H1 (cell line): ENCODE measurements around the gene WNT3A. TPM values are rescaled to one million over a fixed set of nuclear protein-coding genes. Genes with fewer than 3 reads are reported as not detected.

ENCODE experiments used
- CTCF ChIA-PET: fragments of 300-600 bp; sonication (Branson Sonifier 250); formaldehyde crosslinking; loops from one replicate; lab custom pipeline; 2021; ENCODE audit not compliant: partially characterized antibody; lab: Charles Lee
- POLR2A ChIA-PET: fragments of 300-600 bp; sonication (Branson Sonifier 250); formaldehyde crosslinking; loops from one replicate; lab custom pipeline; 2021; ENCODE audit warnings: inconsistent platforms; ENCODE audit not compliant: partially characterized antibody; lab: Charles Lee
- DNase-seq, 2 experiments: peaks; one replicate each; pipeline versions ENCODE4 v3.0.0 to v3.0.0-alpha.2; 2010 to 2022; ENCODE audit warnings: low spot score in 2 of 2, low read depth in 1 of 2, mixed read lengths in 1 of 2
- FAIRE-seq: peaks from 2 replicates; lab custom pipeline; 2011; peaks lifted over from hg19 to GRCh38; lab: Jason Lieb, UNC
- H2AFZ ChIP-seq: 2 replicates; pipeline ENCODE4 v1.8.1; 2012; ENCODE audit warnings: low read length, inconsistent platforms
- H2AK5ac ChIP-seq: 2 replicates; pipeline ENCODE4 v1.6.1; 2013; ENCODE audit warnings: low read depth, low read length
- H2BK120ac ChIP-seq: replicated peaks from 2 replicates; pipeline ENCODE3; 2013; ENCODE audit warnings: low read depth, low read length, inconsistent platforms
- H2BK12ac ChIP-seq: 2 replicates; pipeline ENCODE4 v1.6.1; 2013; ENCODE audit warnings: low read depth, low read length
- H2BK15ac ChIP-seq: 2 replicates; pipeline ENCODE4 v1.6.1; 2013; ENCODE audit warnings: low read length
- H2BK20ac ChIP-seq: 2 replicates; pipeline ENCODE4 v1.6.1; 2013; ENCODE audit warnings: low read length
- H2BK5ac ChIP-seq: 2 replicates; pipeline ENCODE4 v1.6.1; 2013; ENCODE audit warnings: low read depth, low read length
- H3K14ac ChIP-seq: 2 replicates; pipeline ENCODE4 v1.6.1; 2013; ENCODE audit warnings: inconsistent platforms; ENCODE audit not compliant: insufficient read length
- H3K18ac ChIP-seq: 2 replicates; pipeline ENCODE4 v1.6.1; 2013; ENCODE audit warnings: low read length; ENCODE audit errors: extremely low read depth
- H3K23ac ChIP-seq: 2 replicates; pipeline ENCODE4 v1.6.1; 2013; ENCODE audit warnings: inconsistent platforms; ENCODE audit not compliant: insufficient read length
- H3K23me2 ChIP-seq: 2 replicates; pipeline ENCODE4 v1.6.1; 2013; ENCODE audit warnings: low read depth, low read length
- H3K27ac ChIP-seq: 2 replicates; pipeline ENCODE4 v1.6.1; 2011; ENCODE audit warnings: low read depth, low read length, inconsistent platforms
- H3K27me3 ChIP-seq, 4 experiments: replicated peaks in 1 of 4; 1 replicate in 1 of 4; 2 replicates in 3 of 4; pipeline versions ENCODE4 v1.6.1 to v1.8.1; 2011 to 2013; ENCODE audit warnings: low read length in 3 of 4, mild to moderate bottlenecking in 3 of 4, inconsistent platforms in 2 of 4, mixed read lengths in 2 of 4, moderate library complexity in 1 of 4; ENCODE audit not compliant: control insufficient read depth in 3 of 4, insufficient read depth in 3 of 4; ENCODE audit errors: extremely low read depth in 1 of 4
- H3K36me3 ChIP-seq, 4 experiments: 2 replicates each; pipeline versions ENCODE4 v1.6.1 to v1.8.1; 2011 to 2013; ENCODE audit warnings: mild to moderate bottlenecking in 4 of 4, low read length in 3 of 4, moderate library complexity in 2 of 4, control low read depth in 1 of 4, inconsistent platforms in 1 of 4; ENCODE audit not compliant: insufficient read depth in 4 of 4, control insufficient read depth in 2 of 4
- H3K4ac ChIP-seq: replicated peaks from 2 replicates; pipeline ENCODE3; 2013; ENCODE audit warnings: low read length, low read depth, mixed read lengths, inconsistent platforms; ENCODE audit not compliant: insufficient read length
- H3K4me1 ChIP-seq, 4 experiments: replicated peaks in 1 of 4; 1 replicate in 1 of 4; 2 replicates in 3 of 4; pipeline versions ENCODE4 v1.6.1 to v1.8.1; 2011 to 2013; ENCODE audit warnings: low read length in 3 of 4, inconsistent platforms in 2 of 4, mixed read lengths in 1 of 4; ENCODE audit not compliant: insufficient read depth in 4 of 4, control insufficient read depth in 3 of 4
- H3K4me2 ChIP-seq, 2 experiments: 2 replicates each; pipeline versions ENCODE4 v1.6.1 to v1.8.1; 2011 to 2013; ENCODE audit warnings: low read depth in 2 of 2, low read length in 2 of 2, control low read depth in 1 of 2, inconsistent platforms in 1 of 2, mild to moderate bottlenecking in 1 of 2; ENCODE audit not compliant: insufficient read depth in 1 of 2
- H3K4me3 ChIP-seq, 4 experiments: fragments of 200-600, 300-600 bp in 1 of 4; sonication (generic), shearing (Covaris generic), sonication (Bioruptor Twin) in 1 of 4; 2 replicates each; pipeline versions ENCODE4 v1.5.1 to v1.8.1; 2011 to 2016; ENCODE audit warnings: low read length in 4 of 4, low read depth in 3 of 4, control low read depth in 2 of 4, inconsistent platforms in 2 of 4, mild to moderate bottlenecking in 2 of 4, mixed read lengths in 1 of 4, moderate library complexity in 1 of 4; ENCODE audit not compliant: insufficient read depth in 2 of 4; ENCODE audit errors: extremely low read depth in 1 of 4
- H3K56ac ChIP-seq: replicated peaks from 2 replicates; pipeline ENCODE3; 2013; ENCODE audit warnings: low read depth, mild to moderate bottlenecking, mixed read lengths, low read length, inconsistent platforms; ENCODE audit not compliant: insufficient read length
- H3K79me1 ChIP-seq: 2 replicates; pipeline ENCODE4 v1.6.1; 2013; ENCODE audit warnings: low read depth, low read length, control low read depth
- H3K79me2 ChIP-seq, 2 experiments: 2 replicates each; pipeline versions ENCODE4 v1.6.1 to v1.8.1; 2012 to 2013; ENCODE audit warnings: low read length in 2 of 2, mild to moderate bottlenecking in 2 of 2, inconsistent platforms in 1 of 2; ENCODE audit not compliant: insufficient read depth in 2 of 2, control insufficient read depth in 1 of 2
- H3K9ac ChIP-seq, 4 experiments: replicated peaks in 1 of 4; 1 replicate in 1 of 4; 2 replicates in 3 of 4; pipeline versions ENCODE4 v1.6.1 to v1.8.1; 2011 to 2013; ENCODE audit warnings: low read depth in 3 of 4, low read length in 3 of 4, control low read depth in 2 of 4, mild to moderate bottlenecking in 2 of 4, moderate library complexity in 2 of 4, inconsistent platforms in 1 of 4; ENCODE audit errors: extremely low read depth in 1 of 4
- H3K9me3 ChIP-seq, 2 experiments: 2 replicates each; pipeline versions ENCODE4 v1.6.1 to v1.8.1; 2012 to 2013; ENCODE audit warnings: mild to moderate bottlenecking in 2 of 2, moderate library complexity in 2 of 2, control low read depth in 1 of 2, inconsistent platforms in 1 of 2, low read depth in 1 of 2, low read length in 1 of 2, mixed read lengths in 1 of 2; ENCODE audit not compliant: insufficient read depth in 2 of 2
- H4K20me1 ChIP-seq, 2 experiments: replicated peaks in 1 of 2; 2 replicates each; pipeline versions ENCODE3 to v1.8.1; 2011 to 2013; ENCODE audit warnings: inconsistent platforms in 2 of 2, low read length in 2 of 2, mild to moderate bottlenecking in 1 of 2; ENCODE audit not compliant: insufficient read depth in 2 of 2, control insufficient read depth in 1 of 2
- H4K5ac ChIP-seq: 2 replicates; pipeline ENCODE4 v1.6.1; 2013; ENCODE audit warnings: low read length, low read depth, mixed read lengths, inconsistent platforms; ENCODE audit not compliant: insufficient read length
- H4K8ac ChIP-seq: 2 replicates; pipeline ENCODE4 v1.8.0; 2013; ENCODE audit warnings: mild to moderate bottlenecking, moderate library complexity, low read length, inconsistent platforms; ENCODE audit not compliant: insufficient read depth; ENCODE audit errors: extremely low read depth
- H4K91ac ChIP-seq: replicated peaks from 2 replicates; pipeline ENCODE3; 2013; ENCODE audit warnings: low read length, mixed read lengths, inconsistent platforms; ENCODE audit not compliant: insufficient read length
- ATF3 ChIP-seq: IDR thresholded peaks from 2 replicates; pipeline ENCODE4 v1.6.1; 2011; ENCODE audit warnings: low read depth, mild to moderate bottlenecking, low read length; ENCODE audit not compliant: insufficient read depth
- CTBP2 ChIP-seq: IDR thresholded peaks from 2 replicates; pipeline ENCODE4 v1.7.0; 2011; ENCODE audit warnings: borderline replicate concordance, mild to moderate bottlenecking, moderate library complexity, mixed read lengths, low read length; ENCODE audit not compliant: insufficient read depth, insufficient read length
- EP300 ChIP-seq, 2 experiments: IDR thresholded peaks; 1 replicate in 1 of 2; 2 replicates in 1 of 2; pipeline ENCODE4 v1.6.1; 2011 to 2012; ENCODE audit warnings: low read depth in 2 of 2, low read length in 2 of 2, mild to moderate bottlenecking in 2 of 2, borderline replicate concordance in 1 of 2, inconsistent platforms in 1 of 2, moderate library complexity in 1 of 2
- EZH2 ChIP-seq: fragments of 200-600 bp; sonication (generic); IDR thresholded peaks from 2 replicates; pipeline ENCODE4 v1.7.1; 2012; ENCODE audit warnings: low read depth, mild to moderate bottlenecking, moderate library complexity, low read length, inconsistent platforms; ENCODE audit not compliant: severe bottlenecking
- POLR2A ChIP-seq, 2 experiments: IDR thresholded peaks; 1 replicate in 1 of 2; 2 replicates in 1 of 2; pipeline ENCODE4 v1.6.1; 2011; ENCODE audit warnings: low read depth in 2 of 2, low read length in 2 of 2, mild to moderate bottlenecking in 2 of 2; ENCODE audit errors: control extremely low read depth in 1 of 2
- POLR2AphosphoS5 ChIP-seq: IDR thresholded peaks from 2 replicates; pipeline ENCODE4 v1.6.1; 2011; ENCODE audit warnings: low read depth, low read length
- SAP30 ChIP-seq: fragments of 300-600 bp; sonication (generic); IDR thresholded peaks from 2 replicates; pipeline ENCODE4 v1.7.1; 2012; ENCODE audit warnings: low read length, moderate library complexity, mild to moderate bottlenecking, inconsistent platforms; ENCODE audit not compliant: insufficient read depth, insufficient replicate concordance
- SP4 ChIP-seq: IDR thresholded peaks from 2 replicates; pipeline ENCODE4 v1.6.1; 2012; ENCODE audit warnings: low read length, inconsistent platforms
- WGBS, 2 experiments: shearing (Covaris generic) in 1 of 2; methylation state at CpG; one replicate each; pipeline versions ENCODE4 v1.1.6 to v1.1.7; 2013 to 2015; ENCODE audit warnings: low lambda C conversion rate in 2 of 2, mixed read lengths in 2 of 2, inconsistent platforms in 1 of 2, low coverage in 1 of 2, missing lambda C conversion rate in 1 of 2; ENCODE audit not compliant: insufficient replicate concordance in 2 of 2, insufficient coverage in 1 of 2, insufficient read length in 1 of 2; ENCODE audit errors: extremely low coverage in 1 of 2, missing lambda C conversion rate in 1 of 2; 5-methylcytosine and 5-hydroxymethylcytosine counted together
- polyA plus RNA-seq, 7 experiments: library from polyadenylated mRNA; depleted of rRNA in 3 of 7; stranded (reverse) in 5 of 7; unstranded in 2 of 7; fragments of >200 nt in 5 of 7; fragments of 200-250 nt in 2 of 7; gene quantifications; 1 replicate in 5 of 7; 2 replicates in 1 of 7; 4 replicates in 1 of 7; pipeline versions ENCODE4 v1.2.1 to v1.2.3, GENCODE V29; 2011 to 2013; ENCODE audit warnings: missing spikeins in 2 of 7, mixed read lengths in 2 of 7
- total RNA-seq: library from RNA; stranded (reverse); fragmentation: NEBNext Ultra II Directional; extraction: Animal tissue kit (Norgen Biotek cat#: 25700); gene quantifications from 2 replicates; pipeline ENCODE4 v1.2.1, GENCODE V29; 2021

The WNT3A gene
- total and polyA plus RNA-seq, 2 of the 8 experiments (the other 6 are each of a cell fraction or from before 2014, with no cell fraction given): 0.08 to 0.19 TPM

GRCh38 chr1:228106800-228107054 lies 99.9 kb downstream of the WNT3A start:
- Histone ChIP-seq H2BK5ac (no peak overlapping the region), H2BK15ac (no peak overlapping the region), H3K27me3 (peaks cover 0 to 6% (median 5%) of the 10 kb centered on the region in 4 experiments; a peak in 2 of 7 replicates), H2AFZ (no peak overlapping the region), H3K4me1 (peaks cover 0 to 7% (median 2%) of the 10 kb centered on the region in 4 experiments; a peak in 6 of 7 replicates), H3K4ac (no peak overlapping the region), H4K8ac (no peak overlapping the region), H4K20me1 (peaks cover 0 to 13% of the 10 kb centered on the region in 2 experiments), H4K5ac (no peak overlapping the region), H3K14ac (no peak overlapping the region), H3K9ac (no peak overlapping the region), H3K23ac (no peak overlapping the region), H3K9me3 (no peaks in the 10 kb centered on the region), H2AK5ac (no peak overlapping the region), H3K4me3 (no peak overlapping the region), H2BK20ac (no peak overlapping the region), H3K23me2 (peaks cover 14% of the 10 kb centered on the region; the same call in 1 of the 2 replicates), H3K36me3 (peaks cover 3 to 16% (median 8%) of the 10 kb centered on the region in 4 experiments; a peak in 5 of 8 replicates), H4K91ac (no peak overlapping the region), H3K18ac (no peak overlapping the region), H3K79me2 (peaks cover 3 to 8% of the 10 kb centered on the region in 2 experiments; a peak in 2 of 4 replicates), H2BK120ac (no peak overlapping the region), H3K79me1 (peaks cover 12% of the 10 kb centered on the region; the same call in 1 of the 2 replicates), H3K4me2 (no peak overlapping the region), H2BK12ac (no peak overlapping the region), H3K27ac (no peak overlapping the region), H3K56ac (no peak overlapping the region)
- WGBS, 2 experiments: 91% methylated on average over 9 of the region's 9 CpGs; no CpG with 5 or more reads in 1 of the 2 experiments
- POLR2A ChIA-PET: interaction anchor here (0.8 to 2.1 kb wide), 5 partner anchors 9 to 351 kb away, joined by 3 to 7 read pairs (median 4); a partner anchor contains a TSS
- FAIRE-seq (no peak), DNase-seq (no peak)
- CTCF ChIA-PET: interaction anchor here (0.9 to 1.8 kb wide), 5 partner anchors 15 to 365 kb away, joined by 3 to 8 read pairs (median 3); no protein-coding TSS in a partner anchor
- TF ChIP-seq CTBP2 (no peak), ATF3 (no peak), SAP30 (no peak), SP4 (no peak), POLR2A (IDR thresholded peaks at IDR 0.05; ENCODE audit: control extremely low read depth in 1 of 2, low read depth in 2 of 2, low read length in 2 of 2) (no peak), EZH2 (no peak), EP300 (IDR thresholded peaks at IDR 0.05; ENCODE audit: borderline replicate concordance in 1 of 2, low read depth in 2 of 2, low read length in 2 of 2) (no peak), POLR2AphosphoS5 (no peak)
